HG02884 (cell line): Measurements from ENCODE around the gene LHFPL5.

Experiments used
- ATAC-seq: cut with Tn5 transposase; IDR thresholded peaks from one replicate; pipeline ENCODE4 v1.9.1; 2021; ENCODE audit warnings: mild to moderate bottlenecking, moderate library complexity; ENCODE audit not compliant: unreplicated experiment

The LHFPL5 gene

DNA sequence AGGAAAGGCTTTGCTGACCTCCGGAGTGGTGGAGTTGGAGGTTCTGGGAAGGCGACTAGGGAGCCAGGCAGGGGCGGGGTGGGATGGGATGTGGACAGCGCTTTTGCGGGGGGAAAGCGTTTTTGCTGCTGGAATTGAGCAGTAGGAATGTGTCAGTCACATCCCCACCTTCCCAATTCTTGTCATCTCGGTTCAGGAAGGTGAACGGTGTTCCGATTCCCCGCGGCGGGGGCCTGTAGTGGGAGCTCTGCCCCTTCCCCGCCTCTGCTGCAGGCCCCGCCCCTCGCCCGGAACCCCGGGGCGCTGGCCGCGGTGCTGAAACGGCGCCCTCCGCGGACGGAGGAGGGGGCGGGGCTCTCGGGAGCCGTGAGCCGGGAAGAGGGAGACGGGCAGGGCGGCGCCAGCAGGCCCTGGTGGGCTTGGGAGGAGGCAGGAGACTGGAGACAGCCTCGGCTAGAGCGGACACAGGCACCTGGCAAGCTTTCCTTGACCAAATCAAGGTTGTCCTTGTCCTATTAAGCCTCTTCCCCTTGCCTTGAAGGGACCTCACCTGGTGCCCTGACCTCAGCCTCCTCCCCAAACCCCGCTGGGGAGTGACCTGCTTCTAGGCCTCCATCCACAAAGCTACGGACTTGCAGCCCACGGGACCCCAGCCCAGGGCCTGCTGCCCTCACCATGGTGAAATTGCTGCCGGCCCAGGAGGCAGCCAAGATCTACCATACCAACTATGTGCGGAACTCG, at the start of gene LHFPL5:
LHFPL5 (plus strand) TSS at position 357 of the 741 bp plus-strand sequence; CDS start at position 676, 319 bp downstream.
- ATAC-seq: no peak

- no peak for ATAC-seq
Measured at GRCh38 chr6:35757456-35758123, 47.6 kb upstream of the LHFPL5 start.

DNA sequence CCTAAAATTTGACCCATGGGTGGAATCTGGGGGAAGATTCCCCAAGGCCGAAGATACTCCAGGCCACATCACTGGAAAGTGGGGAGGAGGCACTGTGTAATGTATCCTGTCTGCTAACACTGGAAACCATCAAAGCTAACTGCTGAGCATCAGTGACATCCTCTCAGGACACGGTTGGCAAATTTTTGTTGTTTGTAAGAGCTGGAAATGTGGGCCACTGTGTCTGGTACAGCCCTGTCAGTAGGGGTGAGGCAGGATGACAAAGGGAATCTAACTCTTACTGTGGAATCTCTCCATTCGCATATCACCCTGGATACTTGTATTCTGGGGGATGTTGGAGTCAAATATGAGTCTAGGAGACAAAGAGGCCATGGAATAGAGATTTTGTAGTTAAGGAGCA, 45.7 kb upstream of the LHFPL5 start:
- no peak for ATAC-seq

DNA sequence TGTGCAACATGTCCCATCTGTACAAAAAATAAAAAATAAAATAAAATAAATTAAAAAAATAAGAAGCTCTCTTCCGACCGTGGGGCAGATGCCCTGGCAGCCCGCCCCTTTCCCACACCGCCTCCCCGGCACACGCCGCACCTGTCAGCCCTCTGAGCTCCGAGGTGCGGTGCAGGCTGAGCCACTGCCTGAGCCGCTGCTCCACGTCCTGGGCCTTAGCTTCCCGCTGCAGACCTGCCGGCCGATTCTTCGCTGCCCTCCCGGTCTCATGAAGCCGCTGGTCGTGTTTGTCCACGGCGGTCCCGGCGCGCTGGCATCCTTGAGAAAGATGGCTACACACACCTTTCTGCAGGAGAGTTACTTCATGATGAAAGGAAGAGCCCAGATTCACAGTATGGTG, 39.4 kb upstream of the LHFPL5 start:
- no peak for ATAC-seq

GRCh38 chr6:35769211-35769610, 35.9 kb upstream of the LHFPL5 start:
- no peak for ATAC-seq

DNA sequence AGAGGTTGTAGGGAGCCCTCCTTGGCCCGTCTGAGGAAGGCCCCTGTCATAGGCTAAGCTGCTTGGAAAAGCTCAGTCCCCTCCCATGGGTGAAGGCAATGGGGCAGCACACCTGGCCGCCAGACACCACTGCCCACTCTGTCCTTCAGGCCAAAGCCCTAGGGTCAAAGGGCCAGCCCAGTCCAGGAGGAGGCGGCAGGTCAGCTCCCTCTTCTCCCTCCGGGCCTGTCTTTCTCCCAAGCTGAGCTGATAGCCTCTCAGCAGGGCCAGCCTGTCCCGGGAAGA, 33.9 kb upstream of the LHFPL5 start:
- no peak for ATAC-seq

DNA sequence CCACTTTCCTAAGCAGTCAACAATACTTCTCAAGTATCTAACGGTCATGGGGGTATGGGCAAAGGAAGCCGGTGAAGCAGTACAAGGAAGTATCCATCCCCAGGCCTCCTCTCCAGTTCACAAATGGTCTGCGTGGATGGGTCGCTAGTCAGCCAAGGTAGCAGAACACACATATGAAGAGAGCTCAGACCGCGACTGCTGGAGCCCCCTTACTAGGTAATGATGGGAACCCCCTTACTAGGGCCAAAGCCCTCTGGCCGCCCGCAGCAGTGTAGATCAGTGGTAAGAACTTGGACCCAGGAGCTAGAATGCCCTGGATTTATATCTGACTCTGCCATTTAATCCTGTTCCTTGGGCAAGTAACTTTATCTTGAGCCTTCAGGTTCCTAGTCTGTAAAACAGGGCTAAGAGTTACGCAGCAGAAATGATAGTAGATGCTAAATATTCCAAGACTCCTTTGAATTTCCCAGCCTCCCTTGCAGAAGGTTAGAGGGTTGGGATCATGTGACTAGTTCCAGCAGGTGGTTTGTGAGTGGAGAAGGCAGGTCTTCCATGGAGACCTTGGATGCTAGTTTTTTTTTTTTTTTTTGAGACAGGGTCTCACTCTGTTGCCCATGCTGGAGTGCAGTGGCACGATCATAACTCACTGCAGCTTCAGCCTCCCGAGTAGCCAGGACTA, 30.9 kb upstream of the LHFPL5 start:
- no peak for ATAC-seq

DNA sequence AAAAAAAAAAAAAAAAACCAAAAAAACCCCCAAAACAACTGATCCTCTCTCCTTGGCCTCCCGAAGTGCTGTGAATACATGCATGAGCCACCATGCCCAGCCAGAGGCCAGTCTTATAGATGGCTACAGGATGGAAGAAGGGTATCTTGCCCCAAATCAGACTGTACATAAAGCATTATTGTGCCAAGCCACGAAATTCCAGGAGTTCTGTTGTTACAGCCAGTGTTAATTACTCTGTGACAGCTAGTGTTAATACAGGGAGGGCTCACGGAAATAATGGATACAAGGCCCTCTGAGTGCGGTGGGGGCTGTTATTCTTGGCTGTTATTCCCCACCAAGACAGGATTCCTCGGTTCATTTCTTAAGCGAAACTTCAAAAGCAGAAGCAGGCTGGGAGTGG, 30.1 kb upstream of the LHFPL5 start:
- ATAC-seq: no peak

DNA sequence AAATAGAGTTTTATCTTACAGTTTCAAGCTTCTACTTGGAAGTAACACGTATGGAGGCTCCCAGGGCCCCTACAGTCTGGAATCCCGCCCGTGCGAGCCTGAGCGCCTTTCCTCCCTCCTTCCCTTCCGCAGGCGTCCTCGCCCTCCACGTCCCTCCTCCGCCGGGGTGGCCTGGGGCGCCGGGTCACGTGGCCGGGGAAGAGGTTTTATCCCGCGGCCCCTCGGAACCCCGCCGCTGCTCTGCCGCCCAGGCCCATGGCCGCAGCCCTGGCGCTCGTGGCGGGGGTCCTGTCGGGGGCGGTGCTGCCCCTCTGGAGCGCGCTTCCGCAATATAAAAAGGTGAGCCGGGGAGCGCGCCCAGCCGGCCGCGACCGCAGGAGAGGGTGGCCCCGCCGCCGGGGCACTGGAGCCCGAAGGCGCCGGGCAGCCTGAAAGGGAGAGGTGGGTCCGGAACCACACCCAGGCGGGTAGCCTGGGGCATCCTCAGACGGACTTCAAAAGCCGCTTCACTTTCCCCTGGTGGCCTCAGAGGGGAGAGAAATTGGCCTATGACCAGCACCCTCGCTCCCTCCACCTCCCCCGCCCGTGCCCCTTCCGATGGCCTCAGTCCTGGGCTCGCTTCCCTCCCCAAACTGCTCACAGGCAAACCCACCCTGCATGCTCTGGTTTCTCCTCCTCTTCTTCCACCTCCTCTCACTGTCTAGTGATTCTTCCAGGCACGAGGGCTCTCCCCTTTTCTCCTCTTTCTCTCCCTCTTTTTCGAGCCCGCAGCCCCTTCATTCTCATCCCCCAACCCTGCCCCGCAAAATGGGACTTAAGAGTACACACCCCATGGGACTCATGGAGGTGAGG, 28.6 kb upstream of the LHFPL5 start, which contains the start of gene CLPSL2:
CLPSL2 (plus strand) TSS at position 235 of the 852 bp plus-strand sequence; CDS start at position 256, 21 bp downstream.
- ATAC-seq: no peak

DNA sequence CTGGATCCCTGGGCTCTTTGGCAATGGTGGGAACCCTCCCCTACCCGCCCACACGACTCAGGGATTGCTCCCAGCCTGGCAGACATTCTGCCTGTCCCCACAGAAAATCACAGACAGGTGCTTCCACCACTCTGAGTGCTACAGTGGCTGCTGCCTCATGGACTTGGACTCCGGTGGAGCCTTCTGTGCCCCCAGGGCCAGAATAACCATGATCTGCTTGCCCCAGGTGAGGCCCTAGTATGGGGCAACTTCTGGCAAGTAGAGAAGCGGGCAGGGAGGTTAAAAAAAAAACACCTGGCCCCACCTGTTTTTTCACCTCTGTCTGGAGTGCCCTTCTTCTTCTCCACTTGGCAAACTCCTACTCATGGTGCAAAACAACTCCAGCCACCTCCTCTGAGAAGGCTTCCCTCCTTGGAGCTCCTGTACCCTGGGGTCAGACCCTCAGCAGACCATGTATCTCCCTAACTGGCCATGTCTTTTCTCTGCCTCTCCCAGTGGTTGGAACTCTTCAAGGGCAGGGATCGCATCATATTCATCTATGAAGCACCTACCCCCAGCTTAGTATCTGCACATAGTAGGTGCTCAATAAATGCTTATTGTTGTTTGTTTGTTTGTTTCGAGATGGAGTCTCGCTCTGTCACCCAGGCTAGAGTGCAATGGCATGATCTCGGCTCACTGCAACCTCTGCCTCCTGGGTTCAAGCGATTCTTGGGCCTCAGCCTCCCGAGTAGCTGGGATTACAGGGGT, 27.6 kb upstream of the LHFPL5 start:
- no peak for ATAC-seq

DNA sequence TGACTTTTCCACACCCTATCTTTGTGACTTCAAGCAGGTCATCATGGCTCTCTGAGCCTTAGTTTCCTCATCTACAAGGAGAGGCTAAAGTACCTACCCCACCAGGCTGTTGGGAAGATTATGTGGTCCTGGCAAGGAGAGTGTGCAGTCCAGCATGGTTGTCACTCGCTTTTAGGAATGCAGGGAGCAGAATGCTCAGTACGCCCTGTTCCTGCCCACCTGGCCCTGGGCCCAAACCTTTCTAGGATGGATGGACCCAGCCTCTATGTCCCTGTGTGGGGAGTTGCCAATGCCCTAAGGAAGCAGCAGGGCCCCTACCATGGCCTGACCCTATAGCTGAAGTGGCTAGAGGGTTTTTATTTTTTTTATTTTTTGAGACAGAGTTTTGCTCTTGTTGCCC, 26.7 kb upstream of the LHFPL5 start:
- no peak for ATAC-seq

DNA sequence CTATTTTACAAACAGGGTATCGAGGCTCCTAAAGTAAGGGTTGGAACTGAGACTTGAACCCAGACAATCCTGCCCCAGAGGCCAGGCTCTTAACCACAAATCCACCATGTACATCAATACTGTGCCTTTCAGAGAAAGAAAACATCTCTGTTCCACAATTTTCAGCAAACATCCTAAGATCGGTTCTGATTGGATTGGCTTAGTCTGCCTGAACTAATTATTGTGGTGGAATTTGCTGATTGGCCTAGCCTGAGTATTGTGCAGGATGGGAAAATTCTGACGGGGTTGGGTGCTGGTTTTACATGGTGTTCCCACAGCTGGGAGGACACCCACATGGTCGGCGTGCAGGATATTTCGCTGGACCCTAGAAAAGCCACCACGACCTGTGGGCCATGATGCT, 24.4 kb upstream of the LHFPL5 start, which contains the start of gene CLPSL1:
CLPSL1 (plus strand) TSS at position 301 of the 400 bp plus-strand sequence; CDS start at position 393, 92 bp downstream.
- no peak for ATAC-seq

- no peak for ATAC-seq
Measured at GRCh38 chr6:35781290-35781689, 23.9 kb upstream of the LHFPL5 start.

GRCh38 chr6:35782424-35782823, 22.7 kb upstream of the LHFPL5 start:
- no peak for ATAC-seq

GRCh38 chr6:35784200-35784599, 21.0 kb upstream of the LHFPL5 start:
- ATAC-seq: no peak

DNA sequence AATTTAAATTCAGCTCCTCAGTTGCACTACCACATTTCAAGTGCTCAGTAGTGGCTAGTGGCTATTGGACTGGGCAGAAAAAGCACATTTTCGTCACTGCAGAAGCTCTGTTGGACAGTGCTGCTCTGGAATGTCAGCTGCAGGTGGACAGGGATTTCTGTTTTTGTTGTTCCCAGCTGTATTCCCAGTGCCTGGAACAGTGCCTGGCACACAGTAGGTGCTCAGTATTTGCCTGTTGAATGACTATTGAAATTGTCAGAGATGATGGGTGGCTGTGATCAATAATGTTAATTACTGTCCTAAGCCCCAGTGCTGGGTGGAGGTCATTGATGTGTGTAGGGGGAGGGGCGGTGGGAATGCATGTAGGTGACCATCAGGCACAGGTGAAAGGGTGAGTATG, 18.9 kb upstream of the LHFPL5 start:
- ATAC-seq: no peak

- no peak for ATAC-seq
Measured at GRCh38 chr6:35786810-35787209, 18.3 kb upstream of the LHFPL5 start.

DNA sequence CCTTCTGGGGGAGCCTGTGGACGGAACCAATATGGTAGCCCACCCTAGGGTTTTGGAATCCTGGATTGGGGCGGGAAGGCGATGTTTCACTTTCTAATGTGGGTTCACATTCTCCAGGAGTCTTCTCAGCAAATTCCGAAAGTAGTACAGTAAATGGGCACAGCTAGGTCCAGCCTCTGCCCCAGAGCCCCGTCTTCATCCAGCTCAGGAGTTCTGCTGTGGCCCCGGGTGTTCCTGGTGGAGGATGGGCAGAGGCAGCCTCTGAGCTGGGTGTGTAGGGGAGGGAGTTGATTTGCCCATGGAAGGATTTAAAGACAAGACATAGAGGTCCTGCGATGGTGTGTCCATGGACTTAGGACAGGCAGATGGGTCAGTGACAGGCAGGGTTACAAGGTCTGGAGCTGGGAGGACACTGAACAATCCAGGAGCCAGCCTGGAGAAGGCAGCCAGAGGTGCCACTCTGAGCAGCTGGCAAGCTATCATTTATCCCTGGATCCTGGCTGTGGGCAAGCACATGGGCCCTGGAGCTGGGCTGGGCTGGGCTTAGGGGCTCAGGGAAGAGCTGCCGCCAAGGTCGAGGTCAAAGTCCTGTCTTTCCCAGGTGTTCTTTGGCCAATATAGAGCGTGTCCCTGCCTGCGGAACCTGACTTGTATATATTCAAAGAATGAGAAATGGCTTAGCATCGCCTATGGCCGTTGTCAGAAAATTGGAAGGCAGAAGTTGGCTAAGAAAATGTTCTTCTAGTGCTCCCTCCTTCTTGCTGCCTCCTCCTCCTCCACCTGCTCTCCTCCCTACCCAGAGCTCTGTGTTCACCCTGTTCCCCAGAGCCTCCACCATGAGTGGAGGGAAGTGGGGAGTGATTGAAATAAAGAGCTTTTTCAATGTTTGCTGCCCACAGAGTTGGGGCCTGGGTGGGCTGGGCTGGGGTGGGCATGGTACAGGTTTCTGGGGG, 17.6 kb upstream of the LHFPL5 start:
- ATAC-seq: no peak

- no peak for ATAC-seq
Measured at GRCh38 chr6:35788423-35788982, 16.6 kb upstream of the LHFPL5 start.
